ENCODE data around the gene LRRC70. TPM values are rescaled to one million over a fixed set of nuclear protein-coding genes. Genes with fewer than 3 reads are reported as not detected.

LRRC70 gene
- polyA plus RNA-seq, 4 donors = 1.4 to 4.9 (median 3.0) TPM; not detected in 1

DNA sequence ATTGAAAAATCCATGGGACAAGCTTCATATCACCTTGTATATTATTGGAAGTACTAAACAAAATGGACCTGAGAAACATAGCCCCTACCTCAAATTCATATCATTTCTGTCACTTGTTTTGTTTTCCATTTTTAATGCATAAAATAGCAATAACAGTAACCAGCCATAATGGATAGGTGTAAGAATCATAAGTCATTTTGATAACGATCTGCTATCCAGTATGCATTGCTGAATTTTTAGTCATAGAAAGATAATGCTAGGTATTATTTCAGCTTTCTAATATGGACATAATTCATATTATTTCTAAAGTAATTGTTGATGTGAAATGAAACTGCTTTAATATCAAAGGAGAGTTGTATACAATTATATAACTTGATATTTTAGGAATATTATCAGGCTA lies 1.1 kb upstream of the LRRC70 start:
- FAIRE-seq (no peak), DNase-seq (no peak)
- Histone ChIP-seq H3K9me3 (ENCODE audit: control insufficient read depth in 2 of 2, insufficient read depth in 1 of 2, low read depth in 1 of 2, low read length in 1 of 2) (no peaks in the 10 kb centered on the region), H3K4me1 (ENCODE audit: control insufficient read depth in 3 of 3, insufficient read depth in 2 of 3, low read depth in 1 of 3, low read length in 2 of 3) (no peaks in the 10 kb centered on the region), H3K27ac (ENCODE audit: low read depth in 1 of 3, low read length in 2 of 3) (no peak overlapping the region), H3K4me3 (ENCODE audit: low read depth in 1 of 3, low read length in 3 of 3) (no peak overlapping the region), H3K36me3 (ENCODE audit: control insufficient read depth in 3 of 3, insufficient read depth in 2 of 3, low read depth in 1 of 3, low read length in 3 of 3) (no peaks in the 10 kb centered on the region), H3K27me3 (ENCODE audit: control insufficient read depth in 3 of 3, insufficient read depth in 3 of 3, low read length in 3 of 3) (no peaks in the 10 kb centered on the region)
- WGBS, 3 donors = 91 to 97% (median 94%) methylated on average over 1 of the region's 1 CpG

DNA sequence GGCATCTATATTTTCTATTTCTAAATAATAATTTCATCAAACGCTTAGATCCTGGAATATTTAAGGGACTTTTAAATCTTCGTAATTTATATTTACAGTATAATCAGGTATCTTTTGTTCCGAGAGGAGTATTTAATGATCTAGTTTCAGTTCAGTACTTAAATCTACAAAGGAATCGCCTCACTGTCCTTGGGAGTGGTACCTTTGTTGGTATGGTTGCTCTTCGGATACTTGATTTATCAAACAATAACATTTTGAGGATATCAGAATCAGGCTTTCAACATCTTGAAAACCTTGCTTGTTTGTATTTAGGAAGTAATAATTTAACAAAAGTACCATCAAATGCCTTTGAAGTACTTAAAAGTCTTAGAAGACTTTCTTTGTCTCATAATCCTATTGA lies 1.1 kb downstream of the LRRC70 start:
- Histone ChIP-seq H3K36me3 (ENCODE audit: control insufficient read depth in 3 of 3, insufficient read depth in 2 of 3, low read depth in 1 of 3, low read length in 3 of 3) (no peaks in the 10 kb centered on the region), H3K4me1 (ENCODE audit: control insufficient read depth in 3 of 3, insufficient read depth in 2 of 3, low read depth in 1 of 3, low read length in 2 of 3) (no peaks in the 10 kb centered on the region), H3K4me3 (ENCODE audit: low read depth in 1 of 3, low read length in 3 of 3) (no peak overlapping the region), H3K27me3 (ENCODE audit: control insufficient read depth in 3 of 3, insufficient read depth in 3 of 3, low read length in 3 of 3) (no peaks in the 10 kb centered on the region), H3K9me3 (ENCODE audit: control insufficient read depth in 2 of 2, insufficient read depth in 1 of 2, low read depth in 1 of 2, low read length in 1 of 2) (no peaks in the 10 kb centered on the region), H3K27ac (ENCODE audit: low read depth in 1 of 3, low read length in 2 of 3) (no peak overlapping the region)
- DNase-seq (no peak), FAIRE-seq (no peak)
- 80 to 94% (median 92%) methylated on average over 5 of the region's 5 CpGs for WGBS, 3 donors

DNA sequence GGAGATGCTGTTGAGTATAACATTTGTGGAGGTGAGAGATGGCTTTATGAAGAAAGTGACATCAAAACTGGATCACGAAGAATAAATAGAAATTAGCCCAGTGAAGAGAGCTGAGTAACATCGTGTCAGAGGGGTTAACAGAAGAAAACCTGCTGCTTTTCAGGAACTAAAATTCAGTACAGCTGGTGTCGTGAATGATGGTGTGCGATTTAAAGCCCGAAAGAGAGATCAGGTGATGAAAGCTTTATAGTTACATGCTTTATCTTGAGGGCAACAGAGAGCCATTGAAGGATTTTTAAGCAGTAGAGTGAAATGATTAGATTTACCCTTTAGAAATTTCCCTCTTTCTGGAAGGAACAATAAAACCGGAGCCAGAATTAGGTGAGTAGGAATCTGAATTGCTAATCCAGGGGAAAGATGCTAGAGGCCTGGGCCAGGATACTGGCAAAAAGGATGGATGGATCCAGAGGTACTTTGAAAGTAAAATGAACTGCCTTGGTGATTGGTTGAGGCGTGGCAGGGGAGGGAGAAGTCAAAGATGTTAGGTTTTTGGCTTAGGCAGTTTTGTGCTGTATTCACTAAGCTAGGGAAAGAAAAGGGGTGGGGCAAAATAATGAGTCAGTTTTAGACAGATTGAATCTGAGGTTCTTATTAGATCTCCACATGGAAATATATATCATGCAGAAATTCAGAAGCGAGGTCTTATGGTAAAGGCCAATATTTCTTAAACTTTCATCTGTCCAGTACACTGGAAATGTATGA lies 3.4 kb downstream of the LRRC70 start:
- Histone ChIP-seq H3K9me3 (ENCODE audit: control insufficient read depth in 2 of 2, insufficient read depth in 1 of 2, low read depth in 1 of 2, low read length in 1 of 2) (no peaks in the 10 kb centered on the region), H3K4me3 (ENCODE audit: low read depth in 1 of 3, low read length in 3 of 3) (no peak overlapping the region), H3K36me3 (ENCODE audit: control insufficient read depth in 3 of 3, insufficient read depth in 2 of 3, low read depth in 1 of 3, low read length in 3 of 3) (peaks cover 0 to 2% (median 0%) of the 10 kb centered on the region in 3 donors), H3K27me3 (ENCODE audit: control insufficient read depth in 3 of 3, insufficient read depth in 3 of 3, low read length in 3 of 3) (no peaks in the 10 kb centered on the region), H3K27ac (ENCODE audit: low read depth in 1 of 3, low read length in 2 of 3) (no peak overlapping the region), H3K4me1 (ENCODE audit: control insufficient read depth in 3 of 3, insufficient read depth in 2 of 3, low read depth in 1 of 3, low read length in 2 of 3) (no peaks in the 10 kb centered on the region)
- DNase-seq = no peak
- 80 to 93% (median 89%) methylated on average over 8 of the region's 8 CpGs for WGBS, 3 donors
- no peak for FAIRE-seq

DNA sequence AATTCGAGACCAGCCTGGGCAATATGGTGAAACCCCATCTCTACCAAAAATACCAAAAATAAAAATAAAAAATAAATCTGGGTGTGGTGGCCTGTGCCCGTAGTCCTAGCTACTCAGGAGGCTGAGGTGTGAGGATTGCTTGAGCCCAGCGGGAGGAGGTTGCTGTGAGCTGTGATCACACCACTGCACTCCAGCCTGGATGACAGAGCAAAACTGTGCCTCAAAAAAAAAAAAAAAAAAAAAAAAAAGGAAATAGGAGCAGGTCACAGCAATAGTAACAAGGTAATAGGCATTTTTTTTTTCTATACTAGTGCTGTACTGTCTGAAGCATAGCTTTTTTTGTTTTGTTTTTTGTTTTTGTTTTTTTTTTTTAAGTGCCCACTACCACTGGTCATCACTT lies 5.8 kb downstream of the LRRC70 start:
- no peak overlapping the region for H3K4me3 ChIP-seq (ENCODE audit: low read depth in 1 of 3, low read length in 3 of 3)
- FAIRE-seq = no peak
- peaks cover 0 to 2% (median 0%) of the 10 kb centered on the region in 3 donors for H3K36me3 ChIP-seq (ENCODE audit: control insufficient read depth in 3 of 3, insufficient read depth in 2 of 3, low read depth in 1 of 3, low read length in 3 of 3)
- 96 to 99% (median 98%) methylated on average over 3 of the region's 3 CpGs for WGBS, 3 donors
- no peaks in the 10 kb centered on the region for H3K9me3 ChIP-seq (ENCODE audit: control insufficient read depth in 2 of 2, insufficient read depth in 1 of 2, low read depth in 1 of 2, low read length in 1 of 2)
- no peak overlapping the region for H3K27ac ChIP-seq (ENCODE audit: low read depth in 1 of 3, low read length in 2 of 3)
- no peak for DNase-seq
- H3K4me1 ChIP-seq (ENCODE audit: control insufficient read depth in 3 of 3, insufficient read depth in 2 of 3, low read depth in 1 of 3, low read length in 2 of 3) = no peaks in the 10 kb centered on the region
- H3K27me3 ChIP-seq (ENCODE audit: control insufficient read depth in 3 of 3, insufficient read depth in 3 of 3, low read length in 3 of 3) = no peaks in the 10 kb centered on the region

DNA sequence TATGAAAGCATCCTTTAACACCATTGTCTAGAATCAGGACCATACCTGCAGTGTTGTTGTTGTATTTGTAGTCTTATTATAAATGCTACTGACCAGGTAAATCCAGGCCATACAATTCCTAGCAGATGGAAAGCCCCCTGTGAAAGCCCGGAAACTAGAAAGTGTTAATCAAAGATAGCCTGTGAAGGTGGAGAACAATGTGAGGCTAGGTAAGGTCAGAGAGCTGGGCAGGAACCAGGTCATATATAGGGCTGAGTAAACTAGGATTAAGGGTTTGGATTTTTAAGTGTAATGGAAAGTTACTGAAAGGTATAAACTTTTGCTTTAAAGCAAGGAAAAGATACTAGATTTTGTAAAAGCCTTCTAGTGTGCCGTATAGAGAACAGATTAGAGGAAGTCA lies 6.7 kb downstream of the LRRC70 start:
- Histone ChIP-seq H3K4me3 (ENCODE audit: low read depth in 1 of 3, low read length in 3 of 3) (no peak overlapping the region), H3K27me3 (ENCODE audit: control insufficient read depth in 3 of 3, insufficient read depth in 3 of 3, low read length in 3 of 3) (no peaks in the 10 kb centered on the region), H3K36me3 (ENCODE audit: control insufficient read depth in 3 of 3, insufficient read depth in 2 of 3, low read depth in 1 of 3, low read length in 3 of 3) (peaks cover 0 to 2% (median 0%) of the 10 kb centered on the region in 3 donors), H3K27ac (ENCODE audit: low read depth in 1 of 3, low read length in 2 of 3) (no peak overlapping the region), H3K9me3 (ENCODE audit: control insufficient read depth in 2 of 2, insufficient read depth in 1 of 2, low read depth in 1 of 2, low read length in 1 of 2) (no peaks in the 10 kb centered on the region), H3K4me1 (ENCODE audit: control insufficient read depth in 3 of 3, insufficient read depth in 2 of 3, low read depth in 1 of 3, low read length in 2 of 3) (no peaks in the 10 kb centered on the region)
- 80 to 94% (median 93%) methylated on average over 2 of the region's 2 CpGs for WGBS, 3 donors
- DNase-seq (no peak), FAIRE-seq (no peak)

DNA sequence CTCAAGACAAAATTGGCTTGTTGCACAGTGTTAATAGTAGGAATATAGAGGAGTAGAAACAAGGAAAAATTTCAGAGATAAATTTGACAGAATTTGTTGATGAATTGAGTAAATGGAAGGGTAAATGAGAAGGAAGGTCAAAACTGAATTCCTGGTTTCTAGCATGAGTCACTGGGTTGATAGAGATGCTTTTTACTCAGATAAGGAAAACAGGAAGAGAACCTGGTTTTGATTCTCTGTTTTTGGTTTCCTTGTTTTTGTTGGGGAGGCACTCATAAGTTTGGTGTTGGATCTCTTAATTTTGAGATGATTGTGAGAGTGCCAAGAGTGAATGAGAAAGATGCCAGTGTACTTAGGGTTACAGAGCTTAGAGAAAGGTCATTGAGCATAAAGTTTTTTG lies 7.1 kb downstream of the LRRC70 start:
- DNase-seq = no peak
- H3K4me1 ChIP-seq (ENCODE audit: control insufficient read depth in 3 of 3, insufficient read depth in 2 of 3, low read depth in 1 of 3, low read length in 2 of 3) = no peaks in the 10 kb centered on the region
- FAIRE-seq = no peak
- no peak overlapping the region for H3K27ac ChIP-seq (ENCODE audit: low read depth in 1 of 3, low read length in 2 of 3)
- H3K4me3 ChIP-seq (ENCODE audit: low read depth in 1 of 3, low read length in 3 of 3) = no peak overlapping the region
- no peaks in the 10 kb centered on the region for H3K9me3 ChIP-seq (ENCODE audit: control insufficient read depth in 2 of 2, insufficient read depth in 1 of 2, low read depth in 1 of 2, low read length in 1 of 2)
- H3K36me3 ChIP-seq (ENCODE audit: control insufficient read depth in 3 of 3, insufficient read depth in 2 of 3, low read depth in 1 of 3, low read length in 3 of 3) = peaks cover 0 to 2% (median under 1%) of the 10 kb centered on the region in 3 donors
- H3K27me3 ChIP-seq (ENCODE audit: control insufficient read depth in 3 of 3, insufficient read depth in 3 of 3, low read length in 3 of 3) = no peaks in the 10 kb centered on the region

DNA sequence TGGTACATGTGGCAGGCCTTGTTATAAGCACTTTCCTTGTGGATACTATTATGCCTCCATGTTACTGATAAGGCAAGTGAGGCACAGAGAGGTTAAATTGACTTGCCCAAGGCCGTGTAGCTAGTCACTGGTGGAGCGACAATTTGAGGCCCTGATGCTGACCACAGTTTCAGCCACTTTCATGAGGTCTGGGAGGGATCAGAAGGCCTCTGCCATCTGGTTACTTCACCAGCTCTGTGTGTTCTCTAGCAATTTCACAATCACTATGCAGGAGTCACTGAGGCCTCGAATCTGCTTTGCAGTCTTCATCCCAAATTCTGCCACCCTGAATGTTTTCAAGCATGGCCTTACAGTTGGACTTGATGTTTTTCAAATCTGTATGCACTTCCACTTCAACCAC lies 9.1 kb downstream of the LRRC70 start:
- FAIRE-seq = no peak
- H3K36me3 ChIP-seq (ENCODE audit: control insufficient read depth in 3 of 3, insufficient read depth in 2 of 3, low read depth in 1 of 3, low read length in 3 of 3) = peaks cover 2 to 9% (median 3%) of the 10 kb centered on the region in 3 donors
- no peaks in the 10 kb centered on the region for H3K27me3 ChIP-seq (ENCODE audit: control insufficient read depth in 3 of 3, insufficient read depth in 3 of 3, low read length in 3 of 3)
- H3K4me3 ChIP-seq (ENCODE audit: low read depth in 1 of 3, low read length in 3 of 3) = no peak overlapping the region
- H3K4me1 ChIP-seq (ENCODE audit: control insufficient read depth in 3 of 3, insufficient read depth in 2 of 3, low read depth in 1 of 3, low read length in 2 of 3) = no peaks in the 10 kb centered on the region
- DNase-seq = no peak
- no peaks in the 10 kb centered on the region for H3K9me3 ChIP-seq (ENCODE audit: control insufficient read depth in 2 of 2, insufficient read depth in 1 of 2, low read depth in 1 of 2, low read length in 1 of 2)
- 77 to 88% (median 82%) methylated on average over 3 of the region's 3 CpGs for WGBS, 3 donors
- H3K27ac ChIP-seq (ENCODE audit: low read depth in 1 of 3, low read length in 2 of 3) = no peak overlapping the region

DNA sequence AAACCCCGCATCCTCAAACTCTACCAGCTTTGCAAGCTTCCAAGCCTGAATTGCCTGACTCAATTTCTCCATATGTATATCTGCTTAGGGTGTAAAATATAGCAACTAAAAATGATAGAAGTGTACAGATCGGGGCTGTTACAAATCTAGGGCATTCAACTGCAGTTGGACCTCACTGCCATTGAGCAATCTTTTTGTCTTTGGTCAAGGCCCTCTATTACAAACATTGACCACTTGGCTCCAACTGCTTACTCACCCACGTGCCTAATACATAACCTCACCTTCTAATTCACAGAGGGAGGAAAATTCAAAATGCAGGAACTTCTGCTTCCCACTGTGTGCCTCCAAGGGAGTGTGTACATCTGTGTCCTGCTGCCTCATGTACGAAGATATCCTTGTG lies 10.0 kb downstream of the LRRC70 start:
- WGBS, 3 donors = 81 to 97% (median 95%) methylated on average over 4 of the region's 4 CpGs
- no peak for FAIRE-seq

DNA sequence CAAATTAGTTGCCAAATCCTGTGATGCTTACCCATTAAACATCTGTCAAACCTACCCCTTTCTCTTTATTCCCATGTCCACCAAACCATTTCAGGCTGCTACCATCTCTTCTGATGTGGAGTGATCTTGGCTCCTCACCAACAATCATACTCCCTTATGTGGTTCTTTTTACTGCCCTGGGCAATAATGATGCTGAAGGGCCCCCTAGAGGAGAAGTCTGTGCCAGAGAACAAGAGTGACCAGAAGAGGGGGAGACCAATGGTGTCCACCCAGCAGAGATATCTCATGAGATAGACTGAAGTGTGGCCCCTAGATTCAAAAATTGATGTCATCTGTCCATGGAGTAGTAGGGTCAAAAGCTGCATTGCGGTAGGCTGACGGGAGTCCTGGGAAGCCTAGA lies 10.9 kb downstream of the LRRC70 start:
- Histone ChIP-seq H3K27me3 (ENCODE audit: control insufficient read depth in 3 of 3, insufficient read depth in 3 of 3, low read length in 3 of 3) (no peaks in the 10 kb centered on the region), H3K4me3 (ENCODE audit: low read depth in 1 of 3, low read length in 3 of 3) (no peak overlapping the region), H3K4me1 (ENCODE audit: control insufficient read depth in 3 of 3, insufficient read depth in 2 of 3, low read depth in 1 of 3, low read length in 2 of 3) (no peaks in the 10 kb centered on the region), H3K36me3 (ENCODE audit: control insufficient read depth in 3 of 3, insufficient read depth in 2 of 3, low read depth in 1 of 3, low read length in 3 of 3) (peaks cover 2 to 9% (median 5%) of the 10 kb centered on the region in 3 donors), H3K27ac (ENCODE audit: low read depth in 1 of 3, low read length in 2 of 3) (no peak overlapping the region), H3K9me3 (ENCODE audit: control insufficient read depth in 2 of 2, insufficient read depth in 1 of 2, low read depth in 1 of 2, low read length in 1 of 2) (no peaks in the 10 kb centered on the region)
- DNase-seq (no peak), FAIRE-seq (no peak)
- 95 to 100% (median 98%) methylated on average over 2 of the region's 2 CpGs for WGBS, 3 donors

More for the DNA sequence above, 10.0 kb downstream of the LRRC70 start:
- H3K4me1 ChIP-seq (ENCODE audit: control insufficient read depth in 3 of 3, insufficient read depth in 2 of 3, low read depth in 1 of 3, low read length in 2 of 3) = no peaks in the 10 kb centered on the region
- no peak for DNase-seq
- no peak overlapping the region for H3K4me3 ChIP-seq (ENCODE audit: low read depth in 1 of 3, low read length in 3 of 3)
- no peaks in the 10 kb centered on the region for H3K27me3 ChIP-seq (ENCODE audit: control insufficient read depth in 3 of 3, insufficient read depth in 3 of 3, low read length in 3 of 3)
- H3K36me3 ChIP-seq (ENCODE audit: control insufficient read depth in 3 of 3, insufficient read depth in 2 of 3, low read depth in 1 of 3, low read length in 3 of 3) = peaks cover 2 to 9% (median 5%) of the 10 kb centered on the region in 3 donors
- H3K9me3 ChIP-seq (ENCODE audit: control insufficient read depth in 2 of 2, insufficient read depth in 1 of 2, low read depth in 1 of 2, low read length in 1 of 2) = no peaks in the 10 kb centered on the region
- H3K27ac ChIP-seq (ENCODE audit: low read depth in 1 of 3, low read length in 2 of 3) = no peak overlapping the region
